Rectal smooth muscle tissue (tissue), 1 donor: ENCODE data around the gene MPV17L.
"Not testable (repeated sequence)": the region's sequence is repeated elsewhere in the genome, so short reads cannot be mapped to it uniquely, and the experiment has no call there.

Experiments used
- H3K27ac ChIP-seq: one replicate; pipeline ENCODE4 v1.7.0; 2013; ENCODE audit warnings: low read depth, low read length, inconsistent platforms
- H3K27me3 ChIP-seq: one replicate; pipeline ENCODE4 v1.7.0; 2013; ENCODE audit warnings: low read length; ENCODE audit not compliant: control insufficient read depth, insufficient read depth
- H3K36me3 ChIP-seq: one replicate; pipeline ENCODE4 v1.7.0; 2013; ENCODE audit warnings: low read length; ENCODE audit not compliant: control insufficient read depth, insufficient read depth
- H3K4me1 ChIP-seq: one replicate; pipeline ENCODE4 v1.7.0; 2013; ENCODE audit warnings: low read length; ENCODE audit not compliant: control insufficient read depth, insufficient read depth
- H3K4me3 ChIP-seq: one replicate; pipeline ENCODE4 v1.7.0; 2013; ENCODE audit warnings: low read length
- H3K9ac ChIP-seq: one replicate; pipeline ENCODE4 v1.7.0; 2013; ENCODE audit warnings: low read length

Gene MPV17L

GRCh38 chr16:15396948-15397594, 1.5 kb downstream of the MPV17L start:
- Histone ChIP-seq H3K27me3 (no peaks in the 10 kb centered on the region), H3K9ac (no peak overlapping the region), H3K4me1 (no peaks in the 10 kb centered on the region), H3K36me3 (no peaks in the 10 kb centered on the region), H3K27ac (no peak overlapping the region), H3K4me3 (no peak overlapping the region)

- Histone ChIP-seq H3K9ac (no peak overlapping the region), H3K4me1 (no peaks in the 10 kb centered on the region), H3K4me3 (no peak overlapping the region), H3K27me3 (no peaks in the 10 kb centered on the region), H3K27ac (no peak overlapping the region), H3K36me3 (no peaks in the 10 kb centered on the region)
Observed at GRCh38 chr16:15398618-15399316, 3.2 kb downstream of the MPV17L start.

GRCh38 chr16:15399317-15399716, 3.8 kb downstream of the MPV17L start:
- H3K36me3 ChIP-seq, result no peaks in the 10 kb centered on the region
- no peak overlapping the region for H3K27ac ChIP-seq
- no peak overlapping the region for H3K9ac ChIP-seq
- H3K4me1 ChIP-seq, result no peaks in the 10 kb centered on the region
- H3K27me3 ChIP-seq, result no peaks in the 10 kb centered on the region
- H3K4me3 ChIP-seq, result no peak overlapping the region

GRCh38 chr16:15400314-15400713, 4.8 kb downstream of the MPV17L start:
- not testable (repeated sequence) for H3K4me1 ChIP-seq, H3K27ac ChIP-seq, H3K4me3 ChIP-seq, H3K27me3 ChIP-seq, H3K36me3 ChIP-seq, H3K9ac ChIP-seq

- Histone ChIP-seq H3K27me3 (no peaks in the 10 kb centered on the region), H3K4me1 (no peaks in the 10 kb centered on the region), H3K9ac (no peak overlapping the region), H3K36me3 (no peaks in the 10 kb centered on the region), H3K4me3 (no peak overlapping the region), H3K27ac (no peak overlapping the region)
Observed at GRCh38 chr16:15401972-15402371, 6.4 kb downstream of the MPV17L start.

GRCh38 chr16:15403392-15403995, 7.9 kb downstream of the MPV17L start:
- Histone ChIP-seq H3K27ac (no peak overlapping the region), H3K4me3 (no peak overlapping the region), H3K27me3 (no peaks in the 10 kb centered on the region), H3K36me3 (no peaks in the 10 kb centered on the region), H3K9ac (no peak overlapping the region), H3K4me1 (no peaks in the 10 kb centered on the region)

GRCh38 chr16:15404091-15404490, 8.5 kb downstream of the MPV17L start:
- not testable (repeated sequence) for H3K4me3 ChIP-seq, H3K27me3 ChIP-seq, H3K36me3 ChIP-seq, H3K9ac ChIP-seq, H3K27ac ChIP-seq, H3K4me1 ChIP-seq

- Histone ChIP-seq H3K27me3 (no peaks in the 10 kb centered on the region), H3K36me3 (no peaks in the 10 kb centered on the region), H3K27ac (no peak overlapping the region), H3K9ac (no peak overlapping the region), H3K4me1 (no peaks in the 10 kb centered on the region), H3K4me3 (no peak overlapping the region)
Observed at GRCh38 chr16:15404792-15405191, 9.2 kb downstream of the MPV17L start.

- not testable (repeated sequence) for H3K27me3 ChIP-seq, H3K4me1 ChIP-seq, H3K9ac ChIP-seq, H3K27ac ChIP-seq, H3K36me3 ChIP-seq, H3K4me3 ChIP-seq
Observed at GRCh38 chr16:15407756-15408155, 12.2 kb downstream of the MPV17L start.

GRCh38 chr16:15409476-15409875, 13.9 kb downstream of the MPV17L start:
- H3K27me3 ChIP-seq, H3K36me3 ChIP-seq, H3K4me3 ChIP-seq, H3K9ac ChIP-seq, H3K4me1 ChIP-seq, H3K27ac ChIP-seq: not testable (repeated sequence)

- Histone ChIP-seq H3K27me3 (no peaks in the 10 kb centered on the region), H3K4me3 (no peak overlapping the region), H3K36me3 (no peaks in the 10 kb centered on the region), H3K27ac (no peak overlapping the region), H3K4me1 (no peaks in the 10 kb centered on the region), H3K9ac (no peak overlapping the region)
Observed at GRCh38 chr16:15415511-15415985, 20.0 kb downstream of the MPV17L start.

- Histone ChIP-seq H3K9ac (no peak overlapping the region), H3K36me3 (no peaks in the 10 kb centered on the region), H3K4me3 (no peak overlapping the region), H3K27me3 (no peaks in the 10 kb centered on the region), H3K4me1 (no peaks in the 10 kb centered on the region), H3K27ac (no peak overlapping the region)
Observed at GRCh38 chr16:15417197-15417596, 21.6 kb downstream of the MPV17L start.

GRCh38 chr16:15418206-15418605, 22.7 kb downstream of the MPV17L start:
- Histone ChIP-seq H3K27ac (no peak overlapping the region), H3K9ac (no peak overlapping the region), H3K36me3 (no peaks in the 10 kb centered on the region), H3K27me3 (no peaks in the 10 kb centered on the region), H3K4me1 (no peaks in the 10 kb centered on the region), H3K4me3 (no peak overlapping the region)
